Fibroblast of mammary gland (primary cell): ENCODE data around the gene KLHL18.

Source experiments
- DNase-seq: peaks from one replicate; pipeline ENCODE4 v3.0.0-alpha.2; 2010; ENCODE audit warnings: low read depth
- H3K4me3 ChIP-seq: 2 replicates; pipeline ENCODE4 v1.5.1; 2011; ENCODE audit warnings: low read depth, mild to moderate bottlenecking, low read length, moderate library complexity; ENCODE audit not compliant: control insufficient read depth
- CTCF ChIP-seq: conservative IDR thresholded peaks from 2 replicates; pipeline ENCODE4 v1.5.1; 2011; ENCODE audit warnings: low read depth, low read length, inconsistent platforms; ENCODE audit not compliant: control insufficient read depth, insufficient read depth

Gene KLHL18

GRCh38 chr3:47273564-47273963, 9.2 kb upstream of the KLHL18 start:
- no peak for DNase-seq
- no peak for TF ChIP-seq CTCF
- H3K4me3 ChIP-seq: no peak overlapping the region

GRCh38 chr3:47274652-47275051, 8.1 kb upstream of the KLHL18 start:
- no peak for TF ChIP-seq CTCF
- DNase-seq: no peak
- H3K4me3 ChIP-seq: no peak overlapping the region

DNA sequence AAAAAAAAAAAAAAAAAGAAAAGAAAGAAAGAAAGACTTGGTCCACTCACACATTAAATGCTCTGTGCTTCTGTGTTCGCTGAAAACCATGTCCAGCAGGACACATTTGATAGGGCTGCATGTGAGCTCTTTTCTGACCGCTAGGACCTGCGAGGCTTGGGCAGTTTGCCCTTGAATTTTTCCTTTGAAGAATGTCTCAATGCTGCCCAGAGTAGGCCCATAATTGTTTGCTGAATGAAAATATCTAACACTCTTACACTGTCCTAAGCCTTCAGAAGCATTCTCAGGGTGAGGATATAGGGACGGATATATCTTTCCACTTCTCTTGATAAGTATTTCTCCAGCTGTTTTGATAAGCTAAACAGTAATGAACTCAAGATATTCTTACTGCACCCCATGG, 6.2 kb upstream of the KLHL18 start:
- H3K4me3 ChIP-seq: no peak overlapping the region
- DNase-seq: no peak
- no peak for TF ChIP-seq CTCF

- no peak for DNase-seq
- no peak for TF ChIP-seq CTCF
- H3K4me3 ChIP-seq: no peak overlapping the region
Measured at GRCh38 chr3:47280519-47280918, 2.2 kb upstream of the KLHL18 start.

GRCh38 chr3:47283193-47283537, 421 bp downstream of the KLHL18 start:
- H3K4me3 ChIP-seq: peak overlapping the region; percentile 93
- TF ChIP-seq CTCF: no peak
- DNase-seq: no peak

DNA sequence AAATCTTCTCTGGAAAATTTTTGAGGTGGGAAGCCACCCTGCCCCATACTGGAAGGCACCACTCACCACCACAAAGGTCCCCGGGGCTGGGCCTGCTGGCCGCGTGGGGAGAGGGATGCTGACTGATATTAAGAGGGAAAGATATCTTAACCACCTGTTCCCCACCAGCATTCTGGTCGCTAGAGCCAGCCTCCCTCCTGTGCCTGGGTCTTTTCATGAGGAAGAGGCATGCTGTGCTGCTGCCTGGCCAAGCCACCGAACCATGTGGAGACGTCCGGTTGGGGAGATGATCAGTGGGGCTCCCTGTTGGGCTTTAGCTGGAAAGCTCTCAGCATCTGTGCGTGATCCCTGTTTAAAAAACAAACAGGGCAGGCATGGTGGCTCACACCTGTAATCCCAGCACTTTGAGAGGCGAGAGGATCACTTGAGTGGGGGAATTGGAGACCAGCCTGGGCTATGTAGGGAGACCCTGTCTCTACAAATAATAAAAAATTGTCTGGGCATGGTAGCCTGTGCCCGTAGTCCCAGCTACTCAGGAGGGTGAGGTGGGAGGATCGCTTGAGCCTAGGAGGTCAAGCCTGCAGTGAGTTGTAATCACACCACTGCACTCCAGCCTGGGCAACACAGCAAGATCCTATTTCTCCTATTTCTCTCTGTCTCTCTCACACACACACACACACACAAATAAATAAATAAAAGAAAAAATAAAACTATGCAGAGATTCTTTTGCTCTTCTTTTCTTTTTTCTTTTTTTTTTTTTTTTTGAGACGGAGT, 1.0 kb downstream of the KLHL18 start:
- peak overlapping the region; percentile 93 for H3K4me3 ChIP-seq
- peak; percentile 21 for DNase-seq
- TF ChIP-seq CTCF: no peak
